Endothelial cell of umbilical vein (primary cell): ENCODE results near the gene SLC25A38. TPM values are rescaled to one million over a fixed set of nuclear protein-coding genes. Genes with fewer than 3 reads are reported as not detected.

Experiments used
- BruUV-seq: library from RNA; stranded (reverse); fragments of 400-500 nt; replicated peaks from 2 replicates; lab custom pipeline; 2021; lab: Mats Ljungman, UMichigan
- CTCF ChIA-PET: fragments of 300-600, 350-600 bp; sonication (Branson Sonifier 250); formaldehyde crosslinking; loops from one replicate; lab custom pipeline; 2021; ENCODE audit warnings: antibody characterized with exemption, inconsistent platforms; lab: Charles Lee
- POLR2A ChIA-PET: fragments of 300-600, 350-600 bp; sonication (Branson Sonifier 250); formaldehyde crosslinking; loops from one replicate; lab custom pipeline; 2021; ENCODE audit warnings: antibody characterized with exemption, inconsistent platforms; lab: Charles Lee
- DNase-seq: peaks from one replicate; pipeline ENCODE4 v3.0.0-alpha.2; 2011; ENCODE audit warnings: low read depth, low spot score
- FAIRE-seq: peaks from 2 replicates; lab custom pipeline; 2011; peaks lifted over from hg19 to GRCh38; lab: Jason Lieb, UNC
- H2AFZ ChIP-seq: 2 replicates; pipeline ENCODE4 v1.6.0; 2012; ENCODE audit warnings: low read depth, low read length, control low read depth, inconsistent platforms
- H3K27ac ChIP-seq: 2 replicates; pipeline ENCODE4 v1.5.1; 2011; ENCODE audit warnings: low read depth, mild to moderate bottlenecking, control low read depth, low read length, moderate library complexity; ENCODE audit not compliant: insufficient read depth
- H3K27me3 ChIP-seq, 2 experiments: 2 replicates each; pipeline versions ENCODE4 v1.6.0 to v1.6.1; 2011; ENCODE audit warnings: low read length in 2 of 2, mixed read lengths in 1 of 2; ENCODE audit not compliant: control insufficient read depth in 2 of 2, insufficient read depth in 2 of 2
- H3K36me3 ChIP-seq, 2 experiments: 2 replicates in 1 of 2; 3 replicates in 1 of 2; pipeline ENCODE4 v1.5.1; 2011; ENCODE audit warnings: low read length in 2 of 2, mild to moderate bottlenecking in 1 of 2, moderate library complexity in 1 of 2; ENCODE audit not compliant: control insufficient read depth in 2 of 2, insufficient read depth in 2 of 2; ENCODE audit errors: extremely low read depth in 1 of 2
- H3K4me1 ChIP-seq: 3 replicates; pipeline ENCODE4 v1.5.1; 2011; ENCODE audit warnings: mild to moderate bottlenecking, low read length; ENCODE audit not compliant: control insufficient read depth, insufficient read depth; ENCODE audit errors: extremely low read depth
- H3K4me2 ChIP-seq: 2 replicates; pipeline ENCODE4 v1.6.1; 2011; ENCODE audit warnings: low read length, control low read depth, mixed read lengths; ENCODE audit not compliant: insufficient read depth
- H3K4me3 ChIP-seq, 3 experiments: fragments of 200-600 bp in 1 of 3; sonication (generic), shearing (Covaris generic) in 1 of 3; replicated peaks in 1 of 3; 2 replicates each; pipeline ENCODE4 v1.5.1; 2011 to 2016; ENCODE audit warnings: control low read depth in 3 of 3, low read length in 3 of 3, mild to moderate bottlenecking in 2 of 3, inconsistent platforms in 1 of 3, low read depth in 1 of 3, moderate library complexity in 1 of 3; ENCODE audit not compliant: insufficient read depth in 1 of 3
- H3K79me2 ChIP-seq: 2 replicates; pipeline ENCODE4 v1.6.0; 2012; ENCODE audit warnings: low read length, inconsistent platforms; ENCODE audit not compliant: control insufficient read depth, insufficient read depth
- H3K9ac ChIP-seq: replicated peaks from 2 replicates; pipeline ENCODE3; 2011; ENCODE audit warnings: low read length, control low read depth; ENCODE audit not compliant: insufficient read depth; ENCODE audit errors: extremely low read depth
- H3K9me1 ChIP-seq: replicated peaks from 3 replicates; pipeline ENCODE4 v1.6.0; 2011; ENCODE audit warnings: mild to moderate bottlenecking, low read length; ENCODE audit not compliant: control insufficient read depth, insufficient read depth; ENCODE audit errors: extremely low read depth
- H3K9me3 ChIP-seq: replicated peaks from 2 replicates; pipeline ENCODE4 v1.5.1; 2012; ENCODE audit warnings: low read length, inconsistent platforms; ENCODE audit not compliant: control insufficient read depth, insufficient read depth
- H4K20me1 ChIP-seq: replicated peaks from 2 replicates; pipeline ENCODE3; 2011; ENCODE audit warnings: mild to moderate bottlenecking, low read length; ENCODE audit not compliant: control insufficient read depth, insufficient read depth; ENCODE audit errors: extremely low read depth
- EZH2 ChIP-seq: IDR thresholded peaks from 2 replicates; pipeline ENCODE4 v1.6.1; 2012; ENCODE audit warnings: borderline replicate concordance, low read depth, mild to moderate bottlenecking, moderate library complexity, low read length, inconsistent platforms; ENCODE audit not compliant: severe bottlenecking
- FOS ChIP-seq: IDR thresholded peaks from 2 replicates; pipeline ENCODE4 v1.6.1; 2011; ENCODE audit warnings: mild to moderate bottlenecking, low read length, moderate library complexity, borderline replicate concordance; ENCODE audit not compliant: insufficient read depth
- GATA2 ChIP-seq: IDR thresholded peaks from 2 replicates; pipeline ENCODE4 v1.7.0; 2011; ENCODE audit warnings: low read depth, mild to moderate bottlenecking, moderate library complexity, mixed read lengths, low read length; ENCODE audit not compliant: insufficient read length, insufficient read depth
- JUN ChIP-seq: IDR thresholded peaks from 2 replicates; pipeline ENCODE4 v1.6.1; 2011; ENCODE audit warnings: borderline replicate concordance, low read depth; ENCODE audit not compliant: insufficient read length, insufficient read depth
- MYC ChIP-seq: IDR thresholded peaks from one replicate; pipeline ENCODE4 v1.6.1; 2011; ENCODE audit warnings: mild to moderate bottlenecking, low read depth, low read length
- POLR2A ChIP-seq: IDR thresholded peaks from 2 replicates; pipeline ENCODE4 v1.6.1; 2012; ENCODE audit warnings: low read depth, mild to moderate bottlenecking, control low read depth, low read length
- POLR2AphosphoS5 ChIP-seq: IDR thresholded peaks from 2 replicates; pipeline ENCODE4 v1.6.1; 2012; ENCODE audit warnings: low read depth, mild to moderate bottlenecking, control low read depth, low read length, moderate library complexity; ENCODE audit not compliant: insufficient read depth
- dilution Hi-C: fragments of 300-500 bp; cut with MboI; formaldehyde crosslinking; loops from one replicate; pipeline ENCODE4 v1.15.0; 2019; ENCODE audit warnings: low sequenced_read_pairs; ENCODE audit not compliant: extremely low pct_ligation_motif_present
- intact Hi-C: fragments of 100-400 bp; cut with micrococcal nuclease; formaldehyde crosslinking; loops from one replicate; pipeline ENCODE4 v1.10.0; 2022
- polyA plus RNA-seq, 4 experiments: library from polyadenylated mRNA; depleted of rRNA in 3 of 4; stranded (reverse) in 3 of 4; unstranded in 1 of 4; fragments of >200 nt; gene quantifications; 2 replicates each; pipeline versions ENCODE4 v1.2.1 to v1.2.3, GENCODE V29; 2011 to 2012; ENCODE audit warnings: missing spikeins in 1 of 4
- total RNA-seq: library from RNA; stranded (reverse); gene quantifications from 2 replicates; pipeline ENCODE4 v1.2.3, GENCODE V29; 2021
- TF ChIP-seq, protein P1 (sequence below): IDR thresholded peaks from 2 replicates; pipeline ENCODE4 v1.6.1; 2011; ENCODE audit not compliant: insufficient read depth, insufficient read length
- TF ChIP-seq, protein P2 (sequence below), 2 donors: IDR thresholded peaks; 1 replicate in 1 of 2; 2 replicates in 1 of 2; pipeline ENCODE4 v1.5.1; 2011; ENCODE audit warnings: low read length in 2 of 2, mild to moderate bottlenecking in 2 of 2, moderate library complexity in 2 of 2, control low read depth in 1 of 2, inconsistent platforms in 1 of 2, low read depth in 1 of 2; ENCODE audit not compliant: insufficient read depth in 1 of 2; ENCODE audit errors: extremely low read depth in 1 of 2

Gene SLC25A38
- total and polyA plus RNA-seq, 2 donors (not counting 3 experiments of a cell fraction or from before 2014, with no cell fraction given): 20.0 to 31.1 TPM

DNA sequence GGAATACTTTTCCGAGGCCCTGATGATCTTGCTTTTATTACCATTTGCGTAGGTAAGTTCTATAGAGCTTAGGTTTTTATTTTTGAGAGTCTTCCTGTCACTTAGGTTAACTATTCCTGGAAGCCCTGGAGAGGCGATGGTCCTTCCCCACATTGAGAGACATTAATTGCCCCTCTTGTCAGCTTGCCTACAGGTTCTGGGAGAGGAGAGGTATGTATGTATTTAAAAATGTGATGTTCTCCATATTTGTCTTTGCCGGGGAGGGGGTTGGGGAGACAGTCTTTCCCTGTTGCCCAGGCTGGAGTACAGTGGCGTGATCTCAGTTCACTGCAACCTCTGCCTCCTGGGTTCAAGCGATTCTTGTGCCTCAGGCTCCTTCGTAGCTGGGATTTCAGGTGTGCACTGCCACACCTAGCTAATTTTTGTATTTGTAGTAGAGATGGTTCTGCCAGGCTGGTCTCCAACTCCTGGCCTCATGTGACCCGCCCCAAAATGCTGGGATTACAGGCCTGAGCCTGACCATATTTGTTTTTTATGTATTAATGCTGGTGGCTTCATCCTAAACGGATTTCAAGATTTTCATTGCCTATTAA lies 29.6 kb downstream of the SLC25A38 start:
- H3K79me2 ChIP-seq: peaks cover 30% of the 10 kb centered on the region
- dilution Hi-C loops (no loop called here), intact Hi-C loops (loop anchor here (10.0 kb wide), 1 partner anchor 902 kb away; no protein-coding TSS in a partner anchor)
- peaks cover 3% of the 10 kb centered on the region for H4K20me1 ChIP-seq
- peaks cover 35 to 36% of the 10 kb centered on the region in 2 experiments for H3K36me3 ChIP-seq
- no peaks in the 10 kb centered on the region for H3K9me3 ChIP-seq
- POLR2A ChIA-PET: no interaction called here
- BruUV-seq: no TSS peak
- H3K27me3 ChIP-seq: no peaks in the 10 kb centered on the region
- no peak overlapping the region for H3K27ac ChIP-seq
- no peak overlapping the region for H3K4me3 ChIP-seq
- no peak overlapping the region for H3K9ac ChIP-seq
- H3K4me2 ChIP-seq: no peak overlapping the region
- TF ChIP-seq MYC (no peak), EZH2 (no peak), POLR2AphosphoS5 (no peak), JUN (no peak), FOS (no peak), GATA2 (no peak), POLR2A (no peak)
- TF ChIP-seq, protein P1, sequence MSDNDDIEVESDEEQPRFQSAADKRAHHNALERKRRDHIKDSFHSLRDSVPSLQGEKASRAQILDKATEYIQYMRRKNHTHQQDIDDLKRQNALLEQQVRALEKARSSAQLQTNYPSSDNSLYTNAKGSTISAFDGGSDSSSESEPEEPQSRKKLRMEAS: no peak
- TF ChIP-seq, protein P2, sequence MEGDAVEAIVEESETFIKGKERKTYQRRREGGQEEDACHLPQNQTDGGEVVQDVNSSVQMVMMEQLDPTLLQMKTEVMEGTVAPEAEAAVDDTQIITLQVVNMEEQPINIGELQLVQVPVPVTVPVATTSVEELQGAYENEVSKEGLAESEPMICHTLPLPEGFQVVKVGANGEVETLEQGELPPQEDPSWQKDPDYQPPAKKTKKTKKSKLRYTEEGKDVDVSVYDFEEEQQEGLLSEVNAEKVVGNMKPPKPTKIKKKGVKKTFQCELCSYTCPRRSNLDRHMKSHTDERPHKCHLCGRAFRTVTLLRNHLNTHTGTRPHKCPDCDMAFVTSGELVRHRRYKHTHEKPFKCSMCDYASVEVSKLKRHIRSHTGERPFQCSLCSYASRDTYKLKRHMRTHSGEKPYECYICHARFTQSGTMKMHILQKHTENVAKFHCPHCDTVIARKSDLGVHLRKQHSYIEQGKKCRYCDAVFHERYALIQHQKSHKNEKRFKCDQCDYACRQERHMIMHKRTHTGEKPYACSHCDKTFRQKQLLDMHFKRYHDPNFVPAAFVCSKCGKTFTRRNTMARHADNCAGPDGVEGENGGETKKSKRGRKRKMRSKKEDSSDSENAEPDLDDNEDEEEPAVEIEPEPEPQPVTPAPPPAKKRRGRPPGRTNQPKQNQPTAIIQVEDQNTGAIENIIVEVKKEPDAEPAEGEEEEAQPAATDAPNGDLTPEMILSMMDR (IDR thresholded peaks at IDR 0.05; ENCODE audit: extremely low read depth in 1 of 2, insufficient read depth in 1 of 2, low read depth in 1 of 2, low read length in 2 of 2): no peak
- no peaks in the 10 kb centered on the region for H3K9me1 ChIP-seq
- peaks cover 19% of the 10 kb centered on the region for H3K4me1 ChIP-seq
- FAIRE-seq (no peak), DNase-seq (no peak)
- CTCF ChIA-PET: interaction anchor here (0.9 kb wide), 1 partner anchor 27 kb away, joined by 3 read pairs; no protein-coding TSS in a partner anchor
- no peak overlapping the region for H2AFZ ChIP-seq
